Measurements from ENCODE around the gene COX20. TPM values are rescaled to one million over a fixed set of nuclear protein-coding genes. Genes with fewer than 3 reads are reported as not detected.

Gene COX20
- total and polyA plus RNA-seq, 2 of the 13 experiments (the other 11 are each of a cell fraction or from before 2014, with no cell fraction given) = 34.4 to 95.8 TPM

DNA sequence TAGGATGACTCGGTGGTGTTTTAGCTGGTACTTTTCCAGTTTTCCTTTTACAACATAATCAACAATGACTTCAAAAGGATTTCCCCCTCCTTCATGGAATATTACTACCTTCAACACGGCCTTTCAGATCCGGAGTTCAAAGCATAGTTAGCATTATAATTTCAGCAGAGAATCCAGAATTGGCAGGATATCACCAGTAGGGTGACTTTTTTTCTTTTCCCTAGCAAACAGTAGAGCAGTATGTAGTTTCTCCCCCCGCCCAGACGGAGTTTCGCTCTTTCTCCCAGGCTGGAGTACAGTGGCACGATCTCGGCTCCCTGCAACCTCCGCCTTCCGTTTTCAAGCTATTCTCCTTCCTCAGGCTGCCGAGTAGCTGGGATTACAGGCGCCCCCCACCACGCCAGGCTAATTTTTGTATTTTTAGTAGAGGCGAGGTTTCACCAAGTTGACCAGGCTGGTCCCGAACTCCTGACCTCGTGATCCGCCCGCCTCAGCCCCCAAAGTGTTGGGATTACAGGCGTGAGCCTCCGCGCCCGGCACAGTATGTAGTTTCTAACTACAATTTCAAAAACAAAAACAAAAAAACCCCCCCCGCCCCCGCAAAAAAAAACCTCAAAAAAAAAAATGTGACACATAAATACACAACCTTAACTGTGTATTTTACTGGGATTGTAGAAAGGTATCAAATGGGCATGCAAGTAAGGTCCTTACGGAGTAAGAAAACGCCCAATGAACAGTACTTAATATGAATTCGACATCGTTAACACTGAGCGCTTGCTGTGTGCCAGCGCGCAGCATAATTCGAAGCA is 1.5 kb upstream of the COX20 start:
- ChIA-PET CTCF (ENCODE audit: low intra/inter-chr PET ratio, low total read pairs) (no interaction called here), POLR2A (interaction anchor here (0.6 to 10.1 kb wide), 15 partner anchors 16 to 227 kb away, joined by 3 to 163 read pairs (median 5); partner anchors contain the start of gene HNRNPU)
- Histone ChIP-seq H3K4me1 (ENCODE audit: insufficient read depth, low read length) (peaks cover 56% of the 10 kb centered on the region), H3K4me2 (ENCODE audit: low read depth, low read length) (peak overlapping the region; percentile 97), H3K9me3 (ENCODE audit: low read length) (no peaks in the 10 kb centered on the region), H3K36me3 (replicated peaks in 1 of 2; ENCODE audit: control insufficient read depth in 1 of 2, insufficient read depth in 2 of 2, low read length in 2 of 2) (no peaks in the 10 kb centered on the region; a peak in 2 of 5 replicates), H4K20me1 (ENCODE audit: insufficient read depth, low read length) (peaks cover 17% of the 10 kb centered on the region; the same call in 1 of the 2 replicates), H2AFZ (ENCODE audit: low read length) (no peak overlapping the region), H3K4me3 (replicated peaks in 1 of 3; ENCODE audit: insufficient read depth in 1 of 3, low read depth in 2 of 3, low read length in 3 of 3) (peak overlapping the region; percentile 47 to 73 (median 52); a peak in 5 of 6 replicates), H3K27ac (ENCODE audit: extremely low read length, insufficient read depth, low read length) (peak overlapping the region; percentile 100), H3K9ac (ENCODE audit: insufficient read depth, low read depth, low read length) (peak overlapping the region; percentile 97), H3K79me2 (ENCODE audit: insufficient read depth, low read length) (peaks cover 32% of the 10 kb centered on the region), H3K27me3 (ENCODE audit: control insufficient read depth in 1 of 2, insufficient read depth in 2 of 2, low read length in 2 of 2) (no peaks in the 10 kb centered on the region; a peak in 1 of 5 replicates)
- in situ Hi-C loops (cut with HindIII; ENCODE audit: extremely low pct_ligation_motif_present, low pct_unique_long_range_greater_than_20kb) (no loop called here), intact Hi-C loops (cut with micrococcal nuclease; ENCODE audit: unreplicated experiment) (loop anchor here (1.0 to 10.0 kb wide), 3 partner anchors 17 to 379 kb away; partner anchors contain the start of genes ADSS2 and DESI2)
- no TSS peak for BruUV-seq (replicated peaks)
- DNase-seq (ENCODE audit: low spot score) (peak; percentile 98), FAIRE-seq (peak; percentile 83), ATAC-seq (peak; percentile 64)
- WGBS (ENCODE audit: low lambda C conversion rate) = under 1% methylated on average over 32 of the region's 32 CpGs
- TF ChIP-seq ZNF367 (CRISPR knock-in tag; IDR thresholded peaks at IDR 0.05; ENCODE audit: borderline replicate concordance) (no peak), ZNF260 (CRISPR knock-in tag; IDR thresholded peaks at IDR 0.05; ENCODE audit: borderline replicate concordance, low read depth) (no peak), YEATS2 (CRISPR knock-in tag; IDR thresholded peaks at IDR 0.05; ENCODE audit: borderline replicate concordance) (no peak), SOX13 (IDR thresholded peaks at IDR 0.05) (no peak; the same call in 1 of the 2 replicates), SOX13 (CRISPR knock-in tag; conservative IDR thresholded peaks at IDR 0.05 in 1 of 2, IDR thresholded peaks at IDR 0.05 in 1 of 2) (peak in 1 of 2 experiments; percentile 85; a peak in 2 of 4 replicates), ZFYVE20 (CRISPR knock-in tag; IDR thresholded peaks at IDR 0.05; ENCODE audit: borderline replicate concordance, low read depth) (no peak), ZNF230 (CRISPR knock-in tag; IDR thresholded peaks at IDR 0.05) (no peak), CREM (IDR thresholded peaks at IDR 0.05) (peak; percentile 63), CREM (CRISPR knock-in tag; IDR thresholded peaks at IDR 0.05) (no peak), ZNF256 (CRISPR knock-in tag; conservative IDR thresholded peaks at IDR 0.05) (no peak), ZNF432 (CRISPR knock-in tag; IDR thresholded peaks at IDR 0.05; ENCODE audit: borderline replicate concordance) (no peak), PRDM10 (CRISPR knock-in tag; IDR thresholded peaks at IDR 0.05; ENCODE audit: low read depth) (no peak), POLR2A (IDR thresholded peaks at IDR 0.05; ENCODE audit: insufficient read depth in 1 of 2, low read depth in 2 of 2, low read length in 2 of 2) (peak; percentile 76 to 82), KLF9 (CRISPR knock-in tag; IDR thresholded peaks at IDR 0.05; ENCODE audit: low read depth) (no peak)
- TF ChIP-seq, protein P1, sequence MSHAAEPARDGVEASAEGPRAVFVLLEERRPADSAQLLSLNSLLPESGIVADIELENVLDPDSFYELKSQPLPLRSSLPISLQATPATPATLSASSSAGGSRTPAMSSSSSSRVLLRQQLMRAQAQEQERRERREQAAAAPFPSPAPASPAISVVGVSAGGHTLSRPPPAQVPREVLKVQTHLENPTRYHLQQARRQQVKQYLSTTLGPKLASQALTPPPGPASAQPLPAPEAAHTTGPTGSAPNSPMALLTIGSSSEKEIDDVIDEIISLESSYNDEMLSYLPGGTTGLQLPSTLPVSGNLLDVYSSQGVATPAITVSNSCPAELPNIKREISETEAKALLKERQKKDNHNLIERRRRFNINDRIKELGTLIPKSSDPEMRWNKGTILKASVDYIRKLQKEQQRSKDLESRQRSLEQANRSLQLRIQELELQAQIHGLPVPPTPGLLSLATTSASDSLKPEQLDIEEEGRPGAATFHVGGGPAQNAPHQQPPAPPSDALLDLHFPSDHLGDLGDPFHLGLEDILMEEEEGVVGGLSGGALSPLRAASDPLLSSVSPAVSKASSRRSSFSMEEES (CRISPR knock-in tag; IDR thresholded peaks at IDR 0.05) = peak; percentile 15; the same call in 1 of the 2 replicates

Data from HepG2 (cell line).